Fibroblast of skin of abdomen (primary cell): ENCODE results near the gene FANCE.

Source experiments
- DNase-seq: peaks from one replicate; pipeline ENCODE4 v3.0.0-alpha.2; 2013

FANCE gene

GRCh38 chr6:35468980-35469750 lies 17.0 kb downstream of the FANCE start:
- DNase-seq = no peak

GRCh38 chr6:35469751-35470662 lies 17.9 kb downstream of the FANCE start:
- DNase-seq = no peak

DNA sequence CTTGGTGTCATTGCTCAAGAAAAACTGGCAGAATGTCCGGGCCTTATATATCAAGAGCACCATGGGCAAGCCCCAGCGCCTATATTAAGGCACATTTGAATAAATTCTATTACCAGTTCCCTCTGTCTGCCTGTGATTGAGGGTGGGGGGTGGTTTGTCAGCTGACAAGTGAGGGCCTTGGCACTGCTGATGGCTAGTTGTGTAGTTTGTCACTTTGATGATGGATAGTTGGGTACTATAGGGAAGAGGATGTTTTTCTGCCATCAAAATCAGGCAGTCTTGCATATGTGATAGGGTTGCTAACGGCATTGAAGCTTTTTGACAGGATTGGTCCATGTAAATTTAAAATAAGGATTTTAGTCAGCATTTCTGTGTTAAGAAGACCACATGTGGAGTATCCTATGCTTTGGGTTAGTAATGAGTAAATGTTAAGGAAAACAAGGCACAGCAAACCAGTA lies 18.6 kb downstream of the FANCE start:
- no peak for DNase-seq

GRCh38 chr6:35471836-35472345 lies 19.8 kb downstream of the FANCE start:
- no peak for DNase-seq

DNA sequence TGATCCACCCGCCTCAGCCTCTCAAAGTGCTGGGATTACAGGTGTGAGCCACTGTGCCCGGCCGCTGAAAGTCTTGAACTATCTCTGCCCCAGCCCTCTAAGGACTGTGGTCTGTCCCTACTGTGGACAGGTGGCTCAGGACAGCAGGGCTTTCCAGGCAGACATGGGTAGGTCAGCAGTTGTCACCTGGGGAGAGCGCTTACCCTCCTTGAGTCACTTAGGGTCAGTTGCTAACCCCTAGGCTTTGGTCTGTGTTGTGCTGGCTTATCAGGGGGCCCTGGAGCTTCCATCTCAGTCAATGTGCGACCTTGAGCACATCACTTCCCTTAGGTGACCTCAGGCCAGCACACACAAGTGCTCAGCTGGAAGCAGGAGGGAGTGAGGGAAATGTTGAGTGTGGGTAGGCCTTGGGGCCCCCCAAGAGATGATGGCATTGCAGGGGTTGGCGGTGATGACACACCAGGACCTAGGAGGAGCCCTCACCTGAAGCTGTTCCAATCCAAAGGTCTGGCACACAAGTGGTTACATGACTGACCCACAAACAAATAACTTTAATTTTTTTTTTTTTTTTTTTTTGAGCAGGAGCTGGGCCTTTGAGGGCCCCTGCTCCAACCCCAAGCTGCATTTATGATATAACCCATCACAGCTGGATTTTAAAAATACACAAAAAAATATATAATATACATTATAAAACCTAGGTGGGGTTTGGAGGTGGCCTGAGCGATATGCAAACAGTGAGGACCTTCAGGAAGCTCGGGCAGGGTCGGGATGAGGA lies 21.1 kb downstream of the FANCE start:
- no peak for DNase-seq

DNA sequence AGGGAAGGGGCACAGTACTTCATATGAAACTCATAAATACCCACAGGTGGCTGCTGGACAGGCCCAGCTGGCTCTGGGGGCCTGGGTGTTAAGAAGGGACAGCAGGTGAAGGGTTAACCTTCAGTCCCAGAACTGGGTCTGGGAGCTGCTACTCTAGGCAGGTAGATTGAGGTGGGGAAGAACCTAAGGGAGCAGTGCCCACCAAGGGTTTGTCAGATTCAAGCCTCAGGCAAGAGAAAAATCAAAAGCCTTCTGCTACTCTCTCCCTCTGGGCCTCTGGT lies 21.7 kb downstream of the FANCE start:
- no peak for DNase-seq

DNA sequence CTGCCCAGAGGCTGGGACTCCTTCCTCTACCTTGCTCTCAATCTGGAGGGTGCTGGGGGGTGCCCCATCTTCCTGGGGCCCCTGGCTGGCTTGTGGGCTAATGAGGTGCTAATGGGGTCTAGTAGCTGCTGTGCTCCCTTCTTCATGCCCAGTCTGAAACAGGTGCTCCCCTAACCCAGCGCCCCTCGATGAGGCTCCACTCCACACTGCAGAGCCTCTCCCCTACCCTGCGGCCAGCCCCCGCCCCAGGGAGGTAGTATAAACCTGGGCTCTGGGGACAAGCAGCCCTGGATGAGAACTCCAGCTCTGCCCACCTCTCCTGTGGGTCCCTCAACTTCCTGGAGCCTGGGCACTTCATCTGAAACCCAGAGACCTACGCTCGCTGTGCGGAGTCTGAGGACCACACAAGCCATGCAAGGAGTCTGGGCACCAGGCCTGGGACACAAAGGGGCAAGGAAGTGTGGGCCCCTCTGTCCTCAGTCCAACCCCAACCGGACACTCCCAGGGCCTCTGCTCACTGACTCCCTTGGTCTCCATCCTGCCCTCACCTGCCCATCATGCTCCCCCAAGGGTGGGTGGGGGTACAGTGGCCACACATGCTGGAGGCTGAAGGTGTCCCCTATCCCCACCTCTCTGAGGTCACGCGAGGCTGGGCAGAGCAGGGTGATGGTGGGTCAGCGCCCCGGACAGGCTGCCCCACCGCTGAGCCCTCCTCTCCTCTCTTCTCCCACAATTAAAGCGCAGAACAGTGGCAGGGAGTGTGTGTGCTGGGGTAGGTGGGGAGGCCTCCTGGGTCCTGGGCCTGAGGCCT lies 22.2 kb downstream of the FANCE start:
- DNase-seq = no peak

DNA sequence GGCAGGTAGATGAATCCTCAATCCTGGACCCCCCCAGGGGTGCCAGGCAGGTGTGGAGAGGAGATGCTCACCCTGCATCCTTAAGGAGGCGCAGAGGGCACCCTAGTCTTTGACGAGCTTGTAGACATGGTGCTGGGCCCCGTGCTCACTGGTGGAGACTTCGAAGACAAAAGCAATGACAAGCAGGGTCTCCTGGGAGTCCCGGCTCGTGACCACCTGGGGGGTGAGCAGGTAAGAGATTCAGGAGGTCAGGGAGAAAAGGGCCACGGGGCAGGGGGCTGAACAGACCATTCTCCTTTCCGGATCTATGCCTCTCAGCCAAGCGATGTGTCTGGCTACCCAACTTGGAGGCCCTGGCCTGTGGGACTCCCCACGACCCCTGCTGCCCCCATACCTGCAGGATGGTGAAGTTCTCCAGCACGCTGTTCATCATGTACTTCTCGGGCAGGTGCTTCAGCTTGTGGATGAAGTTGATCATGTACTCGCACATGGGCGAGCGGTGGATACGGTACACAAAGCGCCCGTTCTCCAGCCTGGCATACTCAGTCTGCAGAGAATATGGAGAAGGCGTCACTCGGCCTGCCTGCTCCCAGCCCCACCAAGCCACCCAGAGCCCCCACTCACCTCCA lies 22.9 kb downstream of the FANCE start:
- no peak for DNase-seq

DNA sequence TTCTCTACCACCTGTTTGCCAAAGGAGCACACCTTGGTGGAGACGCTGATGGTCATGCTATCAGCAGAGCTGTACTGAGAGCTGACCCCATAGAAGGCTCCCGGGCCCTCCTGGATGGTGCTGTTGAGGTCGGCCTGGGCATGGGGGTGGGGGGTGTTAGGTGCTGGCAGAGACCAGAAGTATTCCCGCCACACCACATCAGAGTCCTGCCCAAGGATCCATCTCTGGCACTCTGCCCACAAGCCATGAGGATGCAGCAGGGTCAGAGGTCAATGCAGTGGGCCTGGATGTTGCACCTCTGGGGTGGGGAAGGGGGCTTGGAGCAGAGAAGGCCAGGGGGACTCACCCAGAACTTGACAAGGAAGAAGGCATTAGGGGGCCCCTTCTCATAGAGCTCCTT lies 23.4 kb downstream of the FANCE start:
- DNase-seq = no peak

DNA sequence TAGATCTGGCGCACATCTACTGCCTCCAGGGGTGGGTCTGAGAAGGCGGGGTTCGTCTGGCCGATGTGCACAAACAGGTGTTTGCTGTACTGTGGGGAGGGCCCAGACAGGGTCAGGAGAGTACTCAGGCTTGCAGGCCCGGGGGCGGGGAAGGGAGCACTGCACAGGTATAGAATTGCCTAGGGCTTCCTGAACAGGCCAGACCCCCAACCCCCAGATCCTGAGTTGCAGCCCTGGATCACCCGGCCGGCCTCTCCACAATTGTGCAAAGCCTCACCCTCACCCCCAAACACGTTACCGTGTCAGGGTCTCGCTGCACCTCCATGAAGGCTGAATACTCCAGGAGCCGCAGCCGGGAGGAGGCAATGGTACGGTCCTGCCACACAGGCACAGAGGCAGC lies 23.9 kb downstream of the FANCE start:
- DNase-seq = no peak

DNA sequence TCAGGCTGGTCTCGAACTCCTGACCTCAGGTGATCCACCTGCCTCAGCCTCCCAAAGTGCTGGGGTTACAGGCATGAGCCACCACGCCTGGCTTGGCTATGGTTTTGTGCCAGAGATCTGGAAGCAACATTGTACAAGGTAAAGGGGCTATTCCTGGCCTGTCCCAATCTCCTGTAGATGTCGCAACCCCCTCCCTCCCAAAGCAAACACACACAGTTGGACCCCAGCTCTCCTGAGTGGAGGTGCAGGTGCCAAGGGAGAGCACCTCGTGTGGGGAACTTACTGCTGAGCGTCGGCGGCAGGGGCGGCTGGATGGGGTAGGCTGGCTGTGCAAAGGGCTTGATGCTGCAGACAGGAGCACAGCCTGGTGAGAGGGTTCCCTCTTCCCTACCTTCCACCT lies 24.9 kb downstream of the FANCE start:
- no peak for DNase-seq

DNA sequence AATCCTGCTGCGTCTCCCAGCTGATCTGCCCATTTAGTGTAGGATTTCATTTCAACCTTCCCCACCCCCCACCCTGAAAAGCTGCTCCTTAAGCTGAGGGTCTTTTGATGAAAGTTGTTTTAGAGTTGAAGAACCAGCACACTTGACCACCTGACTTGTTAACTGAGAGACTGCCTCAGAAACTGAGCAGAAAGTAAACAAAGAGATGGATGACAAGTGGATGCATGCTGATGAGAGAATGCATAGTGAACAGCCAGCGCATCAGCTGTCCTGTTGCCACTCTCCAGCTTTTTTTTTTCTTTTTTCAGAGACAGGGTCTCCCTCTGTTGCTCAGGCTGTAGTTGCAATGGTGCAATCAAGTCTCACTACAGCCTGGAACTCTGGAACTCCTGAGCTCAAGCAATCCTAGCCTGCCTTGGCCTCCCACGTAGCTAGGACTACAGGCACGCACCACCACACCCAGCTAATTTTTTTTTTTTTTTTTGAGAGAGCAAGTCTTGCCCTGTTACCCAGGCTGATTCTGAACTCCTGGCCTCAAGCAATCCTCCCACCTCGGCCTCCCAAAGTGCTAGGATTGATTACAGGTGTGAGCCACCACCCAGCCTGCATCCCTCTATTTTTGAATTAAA lies 25.5 kb downstream of the FANCE start:
- no peak for DNase-seq

GRCh38 chr6:35478259-35478658 lies 26.1 kb downstream of the FANCE start:
- DNase-seq = no peak

- DNase-seq = no peak
Observed at GRCh38 chr6:35480176-35480575, 28.0 kb downstream of the FANCE start.

- no peak for DNase-seq
Observed at GRCh38 chr6:35481226-35481625, 29.1 kb downstream of the FANCE start.

GRCh38 chr6:35483062-35483461 lies 30.9 kb downstream of the FANCE start:
- DNase-seq = no peak

DNA sequence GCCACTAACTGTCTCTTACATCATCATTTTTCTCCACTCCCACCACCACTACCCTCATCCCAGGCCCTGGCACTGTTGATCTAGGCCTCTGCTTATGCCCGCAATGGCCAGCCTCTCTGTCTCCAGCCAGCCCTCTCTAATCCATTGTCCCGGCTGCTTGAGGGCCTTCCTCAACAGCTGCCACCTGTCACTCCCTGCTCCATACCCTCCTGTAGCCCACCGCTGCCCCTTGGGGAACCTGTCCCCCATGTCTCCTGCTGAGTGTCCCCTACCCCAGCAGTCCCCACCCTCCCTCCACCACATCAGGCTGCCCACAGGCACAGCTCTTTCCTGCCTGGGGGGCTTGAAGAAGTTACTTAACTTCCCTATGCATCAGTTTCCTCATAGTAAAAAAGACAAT lies 31.4 kb downstream of the FANCE start:
- no peak for DNase-seq

DNA sequence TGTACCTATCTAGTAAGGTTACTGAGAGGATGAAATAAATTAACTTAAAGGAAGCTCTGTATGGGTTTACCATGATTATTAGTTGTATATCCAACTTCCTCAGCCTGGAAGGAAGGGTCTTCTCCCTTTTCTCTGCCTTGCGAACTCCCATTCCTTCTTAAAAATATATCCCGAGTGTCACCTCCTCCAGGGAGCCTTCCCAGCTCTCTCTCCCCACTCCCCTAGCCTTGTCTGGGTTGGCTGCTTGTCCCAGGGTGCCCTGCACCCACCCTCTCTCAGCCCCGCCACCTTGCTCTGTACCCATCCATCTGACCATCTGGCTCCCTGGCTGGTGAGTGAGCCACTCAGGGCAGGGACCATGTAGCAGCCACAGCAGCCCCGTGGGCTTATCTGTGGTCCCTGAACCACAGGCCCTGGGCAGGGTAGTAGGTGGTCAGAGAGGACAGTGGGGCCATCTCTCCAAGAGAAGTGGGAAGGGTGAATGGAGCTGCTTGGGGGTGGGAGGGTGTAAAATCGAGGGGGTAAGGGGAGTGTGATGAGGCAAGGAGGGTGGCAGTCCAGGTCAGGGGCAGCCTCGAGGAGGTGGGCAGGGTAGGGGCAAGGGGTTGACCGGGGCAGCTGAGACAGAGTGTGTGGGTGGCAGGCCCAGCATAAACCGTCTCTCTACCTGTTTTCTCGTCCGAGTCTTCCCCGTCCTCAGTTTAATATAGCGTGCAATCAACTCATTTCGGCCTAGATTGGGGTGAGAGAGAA lies 31.9 kb downstream of the FANCE start:
- no peak for DNase-seq

DNA sequence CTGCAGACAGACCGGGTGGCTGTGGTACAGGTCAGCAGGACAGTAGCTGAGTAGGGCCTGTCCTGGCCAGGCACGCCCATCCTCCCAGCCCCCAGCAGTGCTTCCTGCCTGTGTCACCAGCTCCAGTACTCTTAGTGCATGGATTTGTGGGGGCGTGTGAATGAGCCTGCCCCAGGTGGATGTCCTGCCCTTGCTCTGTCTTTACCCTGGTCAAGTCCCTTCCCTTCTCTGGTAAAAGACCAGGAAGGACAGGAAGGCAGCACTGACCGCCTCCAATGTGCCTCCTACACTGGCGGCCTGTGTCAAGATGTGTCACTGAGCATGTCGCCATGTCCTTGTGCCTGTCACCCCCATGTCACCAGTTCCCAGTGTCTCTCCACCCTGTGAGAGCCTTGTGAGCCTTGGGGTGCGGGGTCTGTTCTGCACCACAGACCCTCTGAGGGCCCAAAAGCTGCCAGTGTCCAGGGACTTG lies 32.8 kb downstream of the FANCE start:
- DNase-seq = no peak

GRCh38 chr6:35485402-35485877 lies 33.3 kb downstream of the FANCE start:
- DNase-seq = peak; percentile 82
